HG03575 (cell line): ENCODE measurements around the gene CFC1.
"Not testable (repeated sequence)": the region's sequence is repeated elsewhere in the genome, so short reads cannot be mapped to it uniquely, and the experiment has no call there.

ENCODE experiments used
- ATAC-seq: cut with Tn5 transposase; IDR thresholded peaks from one replicate; pipeline ENCODE4 v1.9.1; 2021; ENCODE audit not compliant: unreplicated experiment, insufficient number of reproducible peaks, low FRiP score; ENCODE audit errors: extremely low read depth

CFC1 gene

DNA sequence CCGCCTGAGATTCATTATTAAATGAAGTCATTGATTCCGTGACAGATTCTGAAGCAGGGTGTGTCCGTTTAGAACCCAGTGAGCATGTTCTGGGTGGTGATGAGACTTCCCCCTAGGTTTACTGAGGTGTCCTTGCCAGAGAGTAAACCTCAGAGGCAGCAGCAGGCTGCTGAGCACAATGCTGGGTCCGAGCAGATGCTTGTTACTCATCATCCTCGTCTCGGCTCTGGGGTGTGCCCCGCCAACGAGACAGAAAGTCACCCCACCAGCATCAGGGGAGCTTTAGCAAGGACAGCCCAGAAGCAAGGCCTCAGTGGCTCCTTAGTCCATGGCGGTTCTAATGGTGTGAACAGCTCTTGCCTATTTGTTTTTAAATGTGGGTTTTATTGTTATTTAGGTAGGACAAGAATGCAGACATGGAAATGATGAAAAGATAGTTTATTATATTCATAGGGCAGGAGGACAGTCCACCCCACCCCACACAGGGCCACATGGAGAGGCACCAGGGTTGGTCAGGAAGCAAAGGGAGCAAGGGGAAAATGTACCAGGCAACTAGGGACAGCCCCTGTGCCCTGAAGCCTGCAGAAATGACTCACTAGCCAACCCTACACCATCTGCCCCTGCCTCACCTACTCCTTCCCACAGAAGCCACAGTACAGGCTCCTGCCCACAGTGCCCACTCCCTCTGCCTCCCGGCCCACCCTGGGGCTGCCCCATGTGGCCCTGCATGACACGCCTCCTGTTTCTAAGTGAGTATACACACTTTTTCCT, 10.5 kb downstream of the CFC1 start:
- peak; percentile 56 for ATAC-seq

DNA sequence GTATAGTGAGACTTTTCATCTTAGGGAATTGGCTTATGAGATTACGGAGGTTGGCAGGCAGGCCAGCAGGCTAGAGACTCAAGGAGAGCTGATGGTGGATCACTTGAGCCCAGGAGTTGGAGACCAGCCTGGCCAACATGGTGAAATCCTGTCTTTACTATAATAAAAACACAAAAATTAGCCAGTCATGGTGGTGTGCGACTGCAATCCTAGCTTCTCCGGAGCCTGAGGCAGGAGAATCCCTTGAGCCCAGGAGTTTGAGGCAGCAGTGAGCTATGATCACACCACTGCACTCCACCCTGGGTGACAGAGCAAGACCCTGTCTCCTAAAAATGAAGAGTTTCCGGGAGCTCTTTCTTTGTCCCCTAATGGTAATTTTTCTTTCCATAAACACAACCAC, 14.6 kb downstream of the CFC1 start:
- ATAC-seq = not testable (repeated sequence)

DNA sequence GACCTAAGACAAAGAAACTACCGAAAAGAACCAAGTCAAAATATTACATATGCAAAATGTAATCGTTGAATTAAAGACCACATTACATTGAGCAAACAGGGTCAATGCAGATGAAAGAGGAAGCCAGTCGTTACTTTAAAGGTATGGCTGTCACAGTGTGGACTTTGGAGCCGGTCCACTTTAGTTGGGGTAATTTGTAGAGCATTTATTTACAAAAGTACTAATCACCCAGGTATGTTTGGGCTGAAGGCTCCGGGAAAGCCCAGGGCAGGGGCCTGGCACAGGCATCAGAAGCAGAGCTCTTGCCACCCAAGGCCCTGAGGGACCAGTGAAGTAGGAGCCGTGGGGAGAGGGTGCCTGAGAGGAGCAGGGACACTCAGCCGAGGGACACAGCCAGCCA, 15.8 kb downstream of the CFC1 start:
- not testable (repeated sequence) for ATAC-seq

DNA sequence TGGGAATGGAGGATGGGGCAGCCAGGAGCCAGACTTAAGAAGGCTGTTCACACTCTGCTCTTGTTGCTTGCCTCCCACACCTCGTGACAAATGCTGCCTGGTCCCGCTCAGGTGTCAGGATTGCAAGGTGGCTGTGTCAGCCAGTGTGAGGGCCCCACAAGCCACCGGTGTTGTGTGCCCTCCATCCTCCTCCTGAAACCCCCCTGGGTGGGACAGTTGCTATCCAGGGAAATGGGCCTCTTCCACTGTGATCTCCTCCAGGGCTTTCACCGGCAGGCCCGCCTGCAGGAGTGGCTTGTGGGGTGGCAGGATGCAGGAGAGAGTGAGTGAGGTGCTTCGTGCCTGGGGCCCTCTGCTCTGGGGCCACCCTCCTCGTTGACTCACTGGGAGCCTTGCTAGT, 16.4 kb downstream of the CFC1 start:
- not testable (repeated sequence) for ATAC-seq

DNA sequence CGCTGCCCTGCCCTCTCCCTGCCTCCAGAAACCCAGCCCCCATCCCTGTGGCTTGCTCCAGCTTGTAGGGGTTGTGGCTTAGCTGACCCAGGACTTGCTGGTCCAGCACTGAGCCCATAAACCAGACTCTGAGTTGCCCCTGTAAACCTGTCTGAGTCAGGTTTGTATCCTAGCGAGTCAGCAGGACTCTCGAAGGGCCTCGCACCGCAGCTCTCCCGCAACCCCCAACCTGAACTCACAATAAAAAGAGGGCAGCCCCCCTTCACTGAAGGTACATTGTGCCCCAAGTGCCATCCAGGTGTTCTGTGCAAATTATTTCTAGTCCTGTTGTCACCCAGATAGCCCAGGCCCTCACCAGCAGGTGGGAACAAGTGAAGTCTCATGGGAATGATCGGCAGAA, 17.9 kb downstream of the CFC1 start:
- not testable (repeated sequence) for ATAC-seq

DNA sequence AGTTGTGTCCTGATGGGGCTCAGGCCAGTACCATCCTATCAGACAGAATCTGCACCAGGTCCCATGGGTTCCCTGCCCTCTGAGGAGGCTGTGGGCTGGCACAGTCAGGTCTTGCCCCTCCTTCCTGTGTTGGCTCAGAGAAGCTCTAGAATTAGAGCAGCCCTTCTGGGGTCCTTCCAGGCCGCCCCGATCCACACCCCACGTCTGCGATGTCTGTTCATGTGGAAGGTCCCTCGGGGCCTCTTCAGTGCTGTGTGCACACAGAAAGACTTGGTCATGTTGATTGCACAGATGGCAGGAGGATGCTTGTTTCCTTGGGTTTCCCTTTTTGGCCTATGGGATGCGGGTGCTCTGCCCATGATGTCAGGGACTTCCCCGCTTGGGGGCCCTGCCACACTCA, 20.3 kb downstream of the CFC1 start:
- not testable (repeated sequence) for ATAC-seq

DNA sequence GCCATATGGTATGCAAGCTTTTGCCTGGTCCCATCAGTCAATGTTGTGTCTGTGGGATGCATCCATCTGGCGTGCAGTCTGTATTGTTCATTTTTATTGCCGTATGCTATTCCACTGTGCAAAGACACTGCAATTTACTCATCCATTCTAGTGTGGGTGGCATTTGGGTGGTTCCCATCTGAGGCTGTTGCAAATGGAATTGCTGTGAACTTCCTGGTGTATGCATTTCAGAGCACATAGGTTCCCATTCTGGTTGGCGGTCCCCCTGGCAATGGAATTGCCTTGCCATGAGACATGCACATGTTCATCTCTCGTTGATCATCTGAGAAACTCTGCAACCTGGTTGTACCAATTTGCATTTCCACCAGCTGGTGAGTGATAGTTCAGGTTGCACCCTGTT, 21.8 kb downstream of the CFC1 start:
- not testable (repeated sequence) for ATAC-seq

DNA sequence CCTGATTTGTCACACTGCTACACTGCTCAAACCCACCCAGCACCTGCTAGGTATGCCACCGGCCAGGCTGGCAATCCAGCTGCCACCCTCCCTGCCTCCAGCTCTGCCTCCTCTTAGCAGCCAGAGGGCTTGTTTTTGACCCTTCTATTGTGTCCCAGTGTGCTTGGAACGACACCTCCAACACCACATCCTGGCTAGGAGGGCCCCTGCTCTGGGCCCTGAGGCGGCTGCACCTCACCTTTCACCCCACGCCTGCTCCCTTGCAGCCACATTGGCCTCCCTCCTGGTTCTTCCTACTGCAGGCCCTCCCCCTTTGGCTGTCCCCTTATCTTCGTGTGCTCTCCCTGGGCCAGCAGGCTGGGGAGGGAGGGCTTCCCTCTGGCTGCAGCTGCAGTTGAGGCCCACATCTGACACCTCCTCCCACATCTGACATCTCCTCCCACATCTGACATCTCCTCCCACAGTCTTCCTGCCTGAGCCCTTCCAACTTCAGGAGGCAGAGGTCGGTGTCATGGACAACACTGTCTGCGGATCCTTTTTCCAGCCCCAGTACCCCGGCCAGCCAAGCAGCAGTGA, 23.1 kb downstream of the CFC1 start:
- not testable (repeated sequence) for ATAC-seq

DNA sequence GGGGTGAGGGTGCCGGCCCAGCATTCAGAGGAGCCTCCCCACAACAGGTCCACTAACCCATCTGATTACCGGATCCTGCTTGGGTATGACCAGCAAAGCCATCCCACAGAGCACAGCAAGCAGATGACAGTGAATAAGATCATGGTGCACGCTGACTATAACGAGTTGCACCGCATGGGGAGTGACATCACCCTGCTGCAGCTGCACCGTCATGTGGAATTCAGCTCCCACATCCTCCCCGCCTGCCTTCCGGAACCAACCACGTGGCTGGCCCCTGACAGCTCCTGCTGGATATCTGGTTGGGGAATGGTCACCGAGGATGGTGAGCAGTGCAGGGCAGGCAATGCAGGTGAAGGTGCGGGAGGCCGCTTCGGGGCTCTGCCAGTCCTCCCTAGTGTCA, 25.1 kb downstream of the CFC1 start:
- ATAC-seq = not testable (repeated sequence)

DNA sequence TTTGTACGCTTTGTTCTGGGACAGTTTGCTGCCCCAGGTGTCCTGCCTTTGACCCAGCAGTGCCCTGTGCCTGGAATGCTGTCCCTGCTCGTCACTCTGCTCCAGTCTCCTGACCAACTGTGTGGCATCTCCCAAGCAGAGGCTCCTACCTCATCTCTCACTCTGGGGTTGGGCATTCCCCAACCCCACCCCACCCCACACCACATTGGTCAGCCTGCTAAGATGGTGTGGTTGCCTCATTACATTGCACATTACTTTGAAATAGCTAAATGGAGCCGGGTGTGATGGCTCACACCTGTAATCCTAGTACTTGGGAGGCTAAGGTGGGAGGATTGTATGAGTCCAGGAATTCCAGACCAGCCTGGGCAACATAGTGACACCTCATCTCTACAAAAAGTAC, 27.4 kb downstream of the CFC1 start:
- ATAC-seq = not testable (repeated sequence)

DNA sequence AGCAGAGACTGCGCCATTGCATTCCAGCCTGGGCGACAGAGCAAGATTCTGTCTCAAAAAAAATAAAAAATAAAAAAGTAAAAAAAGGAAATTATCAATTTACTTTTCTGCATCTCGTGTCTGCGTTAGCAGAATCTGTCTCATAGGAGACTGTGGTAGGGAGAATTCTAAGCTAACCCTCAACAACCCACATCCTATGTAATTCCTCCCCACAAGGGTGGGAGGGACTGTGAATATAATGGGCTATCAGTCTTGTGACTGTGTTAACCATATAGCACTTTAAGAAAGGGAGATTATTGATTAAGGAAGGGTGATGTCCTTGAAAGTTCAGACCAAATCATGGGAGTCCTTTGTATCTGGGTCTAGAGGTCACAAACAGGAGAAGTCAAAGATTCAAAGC, 33.2 kb downstream of the CFC1 start:
- ATAC-seq = not testable (repeated sequence)

DNA sequence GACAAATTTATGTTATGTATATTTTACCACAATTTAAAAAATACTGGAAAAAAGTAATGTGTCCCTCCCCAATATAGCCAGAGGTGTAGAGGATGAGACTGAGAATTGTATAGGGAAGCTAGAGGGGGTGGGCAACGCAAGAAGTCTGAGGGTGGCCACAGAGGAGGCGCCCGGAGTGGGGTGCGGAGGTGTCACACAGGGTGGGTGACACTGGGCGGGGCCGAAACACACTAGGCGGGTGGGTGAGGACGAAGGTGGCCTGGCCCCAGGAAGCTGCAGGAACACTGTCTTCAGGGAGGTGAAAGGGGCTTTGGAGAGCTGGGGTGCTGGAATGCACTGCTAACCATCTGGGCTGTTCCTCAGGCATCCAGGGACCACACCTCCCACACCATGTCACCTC, 42.9 kb downstream of the CFC1 start:
- ATAC-seq = not testable (repeated sequence)

DNA sequence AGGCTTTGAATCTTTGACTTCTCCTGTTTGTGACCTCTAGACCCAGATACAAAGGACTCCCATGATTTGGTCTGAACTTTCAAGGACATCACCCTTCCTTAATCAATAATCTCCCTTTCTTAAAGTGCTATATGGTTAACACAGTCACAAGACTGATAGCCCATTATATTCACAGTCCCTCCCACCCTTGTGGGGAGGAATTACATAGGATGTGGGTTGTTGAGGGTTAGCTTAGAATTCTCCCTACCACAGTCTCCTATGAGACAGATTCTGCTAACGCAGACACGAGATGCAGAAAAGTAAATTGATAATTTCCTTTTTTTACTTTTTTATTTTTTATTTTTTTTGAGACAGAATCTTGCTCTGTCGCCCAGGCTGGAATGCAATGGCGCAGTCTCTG, 45.2 kb downstream of the CFC1 start:
- ATAC-seq = not testable (repeated sequence)

DNA sequence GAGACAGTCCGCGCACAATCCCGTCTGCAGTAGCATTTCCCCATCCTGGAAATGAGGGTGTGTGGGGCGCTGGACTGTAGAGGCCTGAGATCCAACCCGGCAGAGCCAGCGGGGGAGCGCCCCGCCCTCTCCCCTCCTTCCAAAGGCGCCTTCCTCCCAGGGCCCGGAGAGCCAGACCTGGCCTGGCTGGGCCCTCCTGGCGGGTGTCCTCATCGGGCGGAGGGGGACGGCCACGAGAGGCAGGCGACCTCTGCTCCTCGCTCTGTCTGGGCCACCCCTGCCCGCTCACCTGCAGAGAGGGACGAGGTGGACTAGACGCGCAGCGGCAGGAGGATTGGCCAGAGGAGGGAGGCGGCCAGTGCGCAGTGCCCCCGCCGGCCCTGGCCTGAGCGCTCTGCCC, 49.9 kb downstream of the CFC1 start:
- not testable (repeated sequence) for ATAC-seq

DNA sequence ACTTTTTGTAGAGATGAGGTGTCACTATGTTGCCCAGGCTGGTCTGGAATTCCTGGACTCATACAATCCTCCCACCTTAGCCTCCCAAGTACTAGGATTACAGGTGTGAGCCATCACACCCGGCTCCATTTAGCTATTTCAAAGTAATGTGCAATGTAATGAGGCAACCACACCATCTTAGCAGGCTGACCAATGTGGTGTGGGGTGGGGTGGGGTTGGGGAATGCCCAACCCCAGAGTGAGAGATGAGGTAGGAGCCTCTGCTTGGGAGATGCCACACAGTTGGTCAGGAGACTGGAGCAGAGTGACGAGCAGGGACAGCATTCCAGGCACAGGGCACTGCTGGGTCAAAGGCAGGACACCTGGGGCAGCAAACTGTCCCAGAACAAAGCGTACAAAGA, 51.0 kb downstream of the CFC1 start:
- not testable (repeated sequence) for ATAC-seq

DNA sequence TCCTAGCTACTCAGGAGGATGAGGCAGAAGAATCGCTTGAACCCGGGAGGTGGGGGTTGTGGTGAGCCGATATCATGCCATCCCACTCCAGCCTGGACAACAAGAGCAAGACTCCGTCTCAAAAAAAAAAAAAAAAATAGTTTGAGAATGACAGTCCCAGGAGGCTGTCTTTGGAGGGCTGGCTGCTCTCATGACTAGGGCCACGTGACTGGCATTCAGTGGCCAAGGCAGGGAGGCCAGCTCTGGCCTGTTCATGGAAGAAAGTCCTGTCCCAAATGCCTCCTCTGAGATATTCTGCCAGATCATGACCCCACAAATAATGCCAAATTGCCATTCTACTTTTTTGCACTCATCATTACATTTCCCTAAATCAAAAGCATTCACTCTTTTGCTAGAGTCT, 54.4 kb downstream of the CFC1 start:
- not testable (repeated sequence) for ATAC-seq

DNA sequence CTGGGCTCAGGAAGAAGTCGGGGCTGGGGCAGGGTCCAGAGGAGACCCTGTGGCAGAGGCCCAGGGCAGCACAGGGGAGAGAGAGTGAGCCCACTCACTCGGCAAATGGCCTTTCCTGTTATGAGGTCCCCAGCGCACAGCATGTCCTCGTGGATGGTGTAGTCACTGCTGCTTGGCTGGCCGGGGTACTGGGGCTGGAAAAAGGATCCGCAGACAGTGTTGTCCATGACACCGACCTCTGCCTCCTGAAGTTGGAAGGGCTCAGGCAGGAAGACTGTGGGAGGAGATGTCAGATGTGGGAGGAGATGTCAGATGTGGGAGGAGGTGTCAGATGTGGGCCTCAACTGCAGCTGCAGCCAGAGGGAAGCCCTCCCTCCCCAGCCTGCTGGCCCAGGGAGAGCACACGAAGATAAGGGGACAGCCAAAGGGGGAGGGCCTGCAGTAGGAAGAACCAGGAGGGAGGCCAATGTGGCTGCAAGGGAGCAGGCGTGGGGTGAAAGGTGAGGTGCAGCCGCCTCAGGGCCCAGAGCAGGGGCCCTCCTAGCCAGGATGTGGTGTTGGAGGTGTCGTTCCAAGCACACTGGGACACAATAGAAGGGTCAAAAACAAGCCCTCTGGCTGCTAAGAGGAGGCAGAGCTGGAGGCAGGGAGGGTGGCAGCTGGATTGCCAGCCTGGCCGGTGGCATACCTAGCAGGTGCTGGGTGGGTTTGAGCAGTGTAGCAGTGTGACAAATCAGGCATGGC, 55.4 kb downstream of the CFC1 start:
- ATAC-seq = not testable (repeated sequence)

DNA sequence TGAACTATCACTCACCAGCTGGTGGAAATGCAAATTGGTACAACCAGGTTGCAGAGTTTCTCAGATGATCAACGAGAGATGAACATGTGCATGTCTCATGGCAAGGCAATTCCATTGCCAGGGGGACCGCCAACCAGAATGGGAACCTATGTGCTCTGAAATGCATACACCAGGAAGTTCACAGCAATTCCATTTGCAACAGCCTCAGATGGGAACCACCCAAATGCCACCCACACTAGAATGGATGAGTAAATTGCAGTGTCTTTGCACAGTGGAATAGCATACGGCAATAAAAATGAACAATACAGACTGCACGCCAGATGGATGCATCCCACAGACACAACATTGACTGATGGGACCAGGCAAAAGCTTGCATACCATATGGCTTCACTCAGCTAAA, 56.6 kb downstream of the CFC1 start:
- not testable (repeated sequence) for ATAC-seq
